Suppressor macrophage (primary cell): ENCODE data around the gene B9D1.

ENCODE experiments used
- DNase-seq, 4 experiments: peaks; one replicate each; pipeline ENCODE4 v3.0.0-alpha.2; 2020 to 2022

Gene B9D1

DNA sequence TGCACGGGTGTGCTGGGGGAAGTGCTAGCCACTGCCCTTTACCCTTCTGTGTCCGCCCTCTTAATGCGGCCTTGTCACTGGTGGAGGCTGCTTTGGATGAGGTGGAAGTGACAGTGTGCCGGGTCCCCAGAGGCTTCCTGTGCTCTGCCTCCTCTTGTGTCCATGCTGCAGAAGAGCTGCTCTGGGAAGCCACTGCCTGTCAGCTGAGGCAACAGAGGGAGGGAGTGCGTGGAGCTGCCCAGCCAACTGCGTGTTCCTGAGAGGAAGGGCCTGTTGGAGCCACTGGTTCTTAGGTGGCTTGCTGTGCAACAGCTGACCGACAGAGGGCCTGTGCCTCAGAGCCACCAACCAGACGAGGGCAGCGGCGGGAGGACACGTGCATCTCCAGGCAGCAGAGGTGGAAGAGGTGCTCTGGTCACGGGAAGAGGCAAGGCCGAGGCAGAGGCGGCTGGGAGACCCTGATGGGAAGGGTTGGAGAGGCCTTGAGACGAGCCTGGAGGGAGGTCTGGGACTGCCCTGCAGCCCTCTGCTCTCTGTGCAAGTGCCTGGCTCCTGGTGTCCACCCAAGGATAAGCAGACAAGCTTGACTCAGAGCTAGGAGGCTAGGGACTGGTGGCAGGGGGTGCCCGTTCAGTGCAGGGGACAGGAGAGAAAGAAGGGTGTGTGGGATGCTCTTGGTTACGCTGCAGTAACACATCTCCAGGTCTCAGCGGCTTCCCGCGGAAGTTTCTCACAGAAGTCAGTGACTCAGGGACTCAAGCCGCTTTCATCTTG lies 25.4 kb downstream of the B9D1 start:
- DNase-seq = no peak

DNA sequence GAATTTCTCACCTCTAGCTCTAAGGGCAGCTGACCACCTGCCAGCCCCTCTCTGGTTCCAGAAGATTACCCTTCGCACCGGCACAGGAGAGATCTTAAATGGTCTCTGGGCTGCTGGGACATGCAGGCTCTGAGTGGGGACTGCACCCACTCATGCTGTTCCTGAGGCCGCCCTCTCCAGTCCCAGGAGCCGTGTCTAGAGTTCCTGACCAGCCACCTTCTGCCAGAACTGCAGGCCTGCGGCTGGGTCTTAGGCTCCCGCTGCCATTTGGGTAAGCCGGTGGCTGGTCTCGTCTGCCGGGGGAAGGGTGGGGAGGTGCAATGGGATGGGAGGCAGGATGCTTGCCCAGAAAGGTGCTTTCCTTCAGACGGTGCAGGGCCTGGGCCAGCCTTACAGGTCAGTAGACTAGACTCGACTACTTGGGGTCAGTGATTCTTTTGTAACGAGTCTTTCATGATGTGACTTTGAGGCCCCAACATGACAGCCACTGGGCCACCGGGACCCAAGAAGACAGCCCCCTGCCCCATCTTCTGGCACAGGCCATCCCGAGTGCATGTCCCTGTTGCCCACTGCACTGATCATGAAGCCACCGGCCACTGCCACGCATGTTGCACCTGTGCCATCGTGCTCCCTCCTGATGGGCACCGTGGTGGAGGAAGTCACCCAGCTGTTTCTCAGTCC lies 26.4 kb downstream of the B9D1 start:
- no peak for DNase-seq

DNA sequence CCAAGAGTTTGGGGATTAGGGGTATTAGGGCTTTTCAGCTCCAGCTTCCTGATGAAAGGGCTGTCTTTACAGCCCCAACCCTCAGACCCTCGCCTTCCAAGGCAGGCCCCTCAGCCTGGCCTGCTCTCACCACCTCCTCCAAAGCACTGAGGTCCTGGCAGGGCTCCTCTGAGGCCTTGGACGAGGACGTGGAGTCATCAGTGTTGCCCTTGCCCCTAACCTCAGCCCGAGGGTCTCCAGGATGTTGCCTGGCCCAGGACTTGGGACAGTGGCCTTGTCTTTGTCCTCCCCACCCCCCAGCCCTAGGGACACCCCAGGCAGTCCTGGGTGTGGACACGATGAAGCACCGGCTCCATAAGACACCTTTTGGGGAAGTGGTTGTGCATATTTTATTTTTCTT lies 28.2 kb downstream of the B9D1 start:
- DNase-seq = no peak

DNA sequence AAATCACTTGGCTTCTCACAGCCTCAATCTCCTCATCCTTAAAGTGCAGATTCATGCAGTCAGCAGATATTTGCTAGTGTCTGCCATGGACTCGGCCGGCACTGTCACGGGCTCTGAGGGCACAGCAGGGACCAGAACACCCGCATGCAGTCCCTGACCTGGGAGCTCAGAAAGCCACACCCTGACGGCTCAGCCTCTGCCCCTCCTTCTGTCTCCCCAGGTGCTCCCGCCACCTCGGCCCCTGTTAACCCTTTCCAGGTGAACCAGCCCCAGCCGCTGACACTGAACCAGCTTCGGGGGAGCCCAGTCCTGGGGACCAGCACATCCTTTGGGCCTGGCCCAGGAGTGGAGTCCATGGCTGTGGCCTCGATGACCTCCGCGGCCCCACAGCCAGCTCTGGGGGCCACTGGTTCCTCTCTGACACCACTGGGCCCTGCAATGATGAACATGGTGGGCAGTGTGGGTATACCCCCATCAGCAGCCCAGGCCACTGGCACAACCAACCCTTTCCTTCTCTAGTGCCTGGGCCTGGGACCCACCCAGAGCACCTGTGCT lies 28.7 kb downstream of the B9D1 start:
- no peak for DNase-seq

DNA sequence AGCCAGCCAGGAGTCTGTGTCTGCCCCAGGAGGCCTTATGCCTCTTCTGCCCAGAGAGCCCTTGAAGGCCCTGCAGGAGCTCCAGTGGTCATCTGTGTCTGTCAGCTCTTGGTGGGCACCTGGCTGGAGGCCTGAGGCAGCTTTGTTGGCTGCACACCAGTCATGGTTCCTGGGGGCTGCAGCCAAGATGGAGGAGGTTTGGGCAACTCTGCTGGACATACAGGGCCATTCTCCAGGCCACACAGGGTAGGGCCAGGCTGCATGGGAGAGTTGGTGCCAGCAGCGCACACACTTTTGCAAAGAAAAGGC lies 29.4 kb downstream of the B9D1 start:
- no peak for DNase-seq

DNA sequence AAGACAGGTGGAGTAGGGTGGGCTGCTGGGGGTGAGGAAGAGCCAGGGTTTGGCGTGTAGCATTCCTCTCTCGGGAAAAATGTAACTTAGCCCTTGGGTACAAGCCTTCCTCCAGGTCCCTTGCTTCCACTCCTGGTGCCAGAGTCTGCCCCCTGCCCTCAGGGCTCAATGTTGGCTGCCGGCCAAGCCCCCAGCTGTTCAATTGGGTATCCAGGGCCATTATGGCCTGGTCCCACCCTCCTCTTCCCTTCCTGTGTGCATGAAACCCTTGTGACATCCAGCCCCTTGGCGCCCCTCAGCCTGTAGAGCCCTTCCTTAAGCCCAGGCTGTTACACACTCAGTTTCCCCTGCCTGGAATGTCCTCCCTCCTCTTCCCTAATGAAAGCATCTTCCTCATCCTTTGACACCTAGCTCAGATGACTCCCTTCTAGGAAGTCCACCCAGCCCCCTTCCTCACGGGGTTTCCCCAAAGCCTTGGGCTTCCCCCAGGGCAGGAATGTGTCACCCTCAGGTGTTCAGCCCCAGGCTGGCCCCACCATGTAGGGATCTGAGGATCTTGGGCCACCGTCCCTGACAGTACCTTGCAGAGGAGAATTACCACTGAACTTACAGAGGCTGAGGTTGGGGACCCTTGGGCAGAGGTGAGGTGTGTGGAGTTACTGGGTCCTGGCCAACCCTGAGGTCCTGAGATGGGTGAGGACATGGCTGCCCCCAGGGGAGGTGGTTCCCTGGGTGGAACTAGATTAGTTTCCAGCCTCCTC lies 30.0 kb downstream of the B9D1 start:
- DNase-seq = no peak

DNA sequence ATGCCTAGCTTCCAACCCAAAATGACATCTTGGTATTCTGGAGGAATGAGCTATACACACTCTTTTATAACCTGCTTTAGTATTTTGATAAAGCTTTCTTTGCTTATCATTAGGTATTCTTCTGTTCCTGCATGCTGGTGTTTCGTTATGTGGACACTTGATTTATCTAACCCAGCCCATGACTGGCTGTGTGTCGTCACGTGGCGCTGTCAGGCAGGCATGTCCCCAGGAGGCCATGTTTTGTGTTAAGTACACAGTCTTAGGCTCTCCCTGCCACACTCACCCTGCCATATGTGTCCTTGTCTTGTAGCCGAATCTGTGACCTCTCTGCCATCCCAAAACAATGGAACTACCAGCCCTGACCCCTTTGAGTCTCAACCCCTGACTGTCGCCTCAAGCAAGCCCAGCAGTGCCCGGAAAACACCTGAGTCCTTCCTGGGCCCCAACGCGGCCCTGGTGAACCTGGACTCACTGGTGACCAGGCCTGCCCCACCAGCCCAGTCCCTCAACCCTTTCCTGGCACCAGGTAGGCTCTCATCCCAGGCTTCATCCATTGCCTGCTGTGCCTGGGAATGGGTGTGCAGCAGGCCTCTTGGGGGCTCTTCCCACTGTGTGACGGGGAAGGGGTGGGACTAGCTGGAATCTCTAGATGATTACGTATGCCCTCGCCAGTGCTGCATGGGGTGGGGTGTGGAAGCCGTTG lies 30.8 kb downstream of the B9D1 start:
- no peak for DNase-seq

DNA sequence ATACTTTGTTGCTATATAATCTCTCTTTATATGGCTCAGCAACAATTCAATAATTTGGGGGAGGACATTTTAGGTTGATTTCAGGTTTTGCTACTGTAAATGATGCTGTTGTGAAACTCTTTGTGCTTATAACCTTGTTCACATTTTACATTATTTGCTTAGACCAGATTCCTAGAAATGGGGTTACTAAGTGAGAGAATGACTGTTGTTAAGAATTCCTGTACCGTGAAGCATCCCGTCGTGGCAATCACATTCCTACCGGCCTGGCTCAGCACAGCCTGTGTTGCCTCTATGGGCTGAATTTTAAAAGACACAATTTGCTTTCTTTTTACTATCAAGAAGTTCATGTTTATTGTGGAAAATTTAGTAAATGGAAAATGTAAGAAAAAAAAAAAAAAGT lies 31.4 kb downstream of the B9D1 start:
- DNase-seq = no peak

DNA sequence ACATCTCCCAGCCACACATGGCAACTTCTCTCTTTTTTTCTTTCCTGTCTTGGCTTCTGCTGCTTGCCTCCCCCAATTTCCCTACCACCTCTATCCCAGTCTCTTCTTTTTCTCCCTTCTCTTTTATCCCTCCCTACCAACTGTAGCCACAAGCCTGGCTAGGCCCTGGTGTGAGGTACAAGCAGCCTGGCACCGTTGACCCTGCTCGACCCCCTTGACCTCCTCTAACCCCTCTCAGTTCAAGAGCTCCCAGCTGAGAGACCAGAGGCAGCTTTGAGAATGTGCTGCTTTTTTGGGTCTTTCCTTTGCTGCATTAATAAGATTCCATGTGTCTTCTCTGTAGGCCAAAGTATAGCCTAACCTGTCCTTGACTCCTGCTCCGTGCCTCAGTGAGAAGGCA lies 32.3 kb downstream of the B9D1 start:
- no peak for DNase-seq

DNA sequence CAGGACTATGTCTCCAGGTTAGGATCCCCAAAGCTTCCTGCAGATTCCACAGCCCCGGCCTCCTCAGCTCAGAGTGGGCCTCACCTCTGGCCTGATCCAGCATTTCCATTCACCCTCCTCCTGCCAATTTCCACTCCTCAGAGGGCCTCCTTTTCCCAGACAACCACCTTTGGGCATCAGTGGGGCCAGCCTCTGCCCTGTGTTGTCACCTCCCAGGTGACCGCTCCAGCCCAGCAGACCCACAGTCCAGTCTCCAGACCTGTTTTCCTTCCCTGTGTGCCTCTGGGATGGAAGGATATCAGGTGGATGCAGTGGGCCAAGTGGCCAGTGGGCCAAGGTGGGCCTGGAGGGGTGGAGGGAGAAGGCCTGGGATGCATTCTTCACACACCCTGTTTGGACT lies 32.7 kb downstream of the B9D1 start:
- DNase-seq = no peak

DNA sequence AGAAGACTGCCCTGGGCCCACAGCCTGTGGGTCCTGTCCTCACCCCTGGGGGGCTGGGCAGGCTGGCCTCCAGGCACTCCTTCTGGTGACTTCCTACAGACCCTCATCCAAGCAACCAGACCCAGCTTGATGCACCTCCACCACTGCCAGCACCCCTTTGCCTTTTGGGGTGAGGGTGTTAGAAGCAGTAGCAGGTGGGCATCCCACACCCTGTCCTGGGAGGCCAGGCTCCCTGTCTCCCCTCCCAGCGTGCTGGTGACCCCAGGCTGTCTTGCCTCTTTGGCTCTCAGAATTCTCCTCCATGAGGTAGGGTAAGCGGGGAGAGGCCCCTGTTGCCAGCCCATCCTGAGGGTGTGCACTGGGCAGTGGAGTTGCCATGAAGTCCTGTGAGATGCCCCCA lies 33.4 kb downstream of the B9D1 start:
- DNase-seq = no peak

DNA sequence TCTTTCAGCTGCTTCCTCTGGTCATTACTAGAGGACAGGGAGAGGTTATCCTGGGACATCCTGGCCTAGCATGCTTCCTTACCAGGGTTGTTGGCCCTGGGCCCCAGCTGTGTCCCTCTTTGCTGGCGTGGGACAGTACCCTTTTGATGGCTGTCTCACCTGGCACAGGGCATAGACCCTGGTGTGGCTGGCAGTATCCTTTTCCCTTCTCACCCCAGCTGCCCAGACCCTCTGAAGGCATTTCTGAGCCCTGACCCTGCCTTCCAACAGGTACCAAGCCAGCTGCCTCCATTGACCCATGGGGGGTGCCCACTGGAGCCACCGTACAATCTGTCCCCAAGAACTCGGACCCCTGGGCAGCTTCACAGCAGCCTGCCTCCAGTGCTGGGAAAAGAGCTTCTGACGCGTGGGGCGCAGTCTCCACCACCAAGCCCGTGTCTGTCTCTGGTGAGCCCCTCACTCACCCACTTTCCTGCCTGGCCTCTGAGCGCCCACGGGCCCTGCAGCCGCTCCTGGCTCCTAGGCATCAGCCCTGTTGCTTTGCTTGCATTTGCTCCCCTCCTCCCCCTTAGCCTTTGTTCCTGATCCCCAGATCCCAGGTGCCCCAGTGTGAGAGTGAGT lies 34.0 kb downstream of the B9D1 start:
- DNase-seq = no peak

DNA sequence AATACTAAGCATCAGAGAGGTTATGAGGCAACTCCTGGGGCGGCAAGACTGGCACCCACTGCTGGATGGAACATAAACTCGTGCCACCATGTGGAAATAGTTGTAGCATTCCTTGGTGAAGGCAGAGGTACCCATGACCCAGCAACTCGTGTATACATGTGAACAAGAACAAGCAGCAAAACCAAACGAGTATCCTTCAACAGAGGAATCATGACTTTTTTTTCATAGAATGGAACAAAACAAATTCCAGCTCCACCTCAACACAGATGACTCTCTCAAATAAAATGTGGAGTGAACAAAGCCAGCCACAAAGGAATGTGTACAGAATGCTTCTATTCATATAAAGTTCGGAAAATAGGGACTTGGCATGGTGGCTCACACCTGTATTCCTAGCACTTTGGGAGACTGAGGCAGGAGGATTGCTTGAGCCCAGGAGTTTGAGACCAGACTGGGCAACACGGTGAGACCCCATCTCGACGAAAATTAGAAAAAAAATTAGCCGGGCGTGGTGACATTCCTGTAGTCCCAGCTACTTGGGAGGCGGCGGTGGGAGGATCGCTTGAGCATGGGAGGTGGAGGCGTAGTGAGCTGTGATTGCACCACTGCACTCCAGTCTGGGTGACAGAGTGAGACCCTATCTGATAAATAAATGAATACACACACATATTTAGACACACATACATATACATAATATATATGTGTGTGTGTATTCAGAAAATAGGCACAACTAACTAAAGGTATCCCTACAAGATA lies 35.3 kb downstream of the B9D1 start:
- no peak for DNase-seq

DNA sequence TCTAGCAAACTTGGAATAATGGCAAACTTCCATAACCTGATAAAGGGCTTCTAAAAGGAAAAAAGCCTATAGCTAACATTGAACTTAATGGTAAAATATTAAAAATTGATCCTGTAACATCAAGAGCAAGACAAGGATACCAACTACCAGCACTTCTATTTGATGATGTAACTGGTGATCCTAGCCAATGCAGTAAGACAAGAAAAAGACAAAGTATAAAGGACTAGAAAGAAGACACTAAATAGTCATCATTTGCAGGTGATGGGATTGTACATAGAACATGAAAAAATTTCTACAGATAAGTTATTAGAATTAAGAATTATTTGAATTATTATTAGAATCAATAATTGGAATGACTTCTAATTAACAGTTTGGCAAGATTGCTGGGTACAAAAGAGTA lies 37.0 kb downstream of the B9D1 start:
- DNase-seq = no peak

DNA sequence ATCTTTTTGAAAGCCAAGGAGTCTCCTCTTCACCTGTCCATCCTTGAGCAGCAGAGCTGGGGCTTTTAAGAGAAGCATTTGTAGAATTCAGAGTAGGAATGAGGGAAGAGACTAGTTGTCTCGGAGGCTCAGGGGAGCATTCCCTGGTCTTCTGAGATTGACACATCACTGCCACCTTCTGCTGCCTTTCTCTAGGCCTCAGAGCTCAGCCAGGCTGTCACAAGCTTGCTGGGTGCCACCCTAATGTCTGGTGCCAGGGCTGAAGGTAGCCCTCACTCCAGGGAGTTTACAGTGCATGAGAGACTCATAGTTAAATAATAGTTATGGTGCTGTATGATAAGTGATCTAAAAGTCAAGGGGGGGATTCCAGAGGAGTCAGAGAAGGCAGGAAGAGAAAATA lies 39.7 kb downstream of the B9D1 start:
- no peak for DNase-seq

DNA sequence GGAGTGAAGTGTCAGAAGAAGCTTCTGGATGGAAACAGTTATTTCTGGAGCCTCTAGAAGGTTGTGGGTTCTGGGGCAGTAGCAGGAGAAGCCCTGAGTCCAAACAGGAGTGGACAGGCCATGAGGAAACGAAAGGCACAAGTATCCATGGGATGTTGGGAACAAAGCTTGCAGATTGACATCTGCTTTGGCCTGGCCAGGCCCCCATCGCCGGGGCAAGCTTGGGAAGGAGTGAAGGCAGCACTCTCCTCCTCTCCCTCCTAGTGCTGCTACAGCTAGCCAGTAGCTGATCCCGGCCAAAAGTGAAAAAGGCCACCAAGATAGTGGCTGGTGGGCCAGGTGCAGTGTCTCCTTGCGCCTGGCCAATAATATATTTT lies 40.4 kb downstream of the B9D1 start:
- DNase-seq = no peak

DNA sequence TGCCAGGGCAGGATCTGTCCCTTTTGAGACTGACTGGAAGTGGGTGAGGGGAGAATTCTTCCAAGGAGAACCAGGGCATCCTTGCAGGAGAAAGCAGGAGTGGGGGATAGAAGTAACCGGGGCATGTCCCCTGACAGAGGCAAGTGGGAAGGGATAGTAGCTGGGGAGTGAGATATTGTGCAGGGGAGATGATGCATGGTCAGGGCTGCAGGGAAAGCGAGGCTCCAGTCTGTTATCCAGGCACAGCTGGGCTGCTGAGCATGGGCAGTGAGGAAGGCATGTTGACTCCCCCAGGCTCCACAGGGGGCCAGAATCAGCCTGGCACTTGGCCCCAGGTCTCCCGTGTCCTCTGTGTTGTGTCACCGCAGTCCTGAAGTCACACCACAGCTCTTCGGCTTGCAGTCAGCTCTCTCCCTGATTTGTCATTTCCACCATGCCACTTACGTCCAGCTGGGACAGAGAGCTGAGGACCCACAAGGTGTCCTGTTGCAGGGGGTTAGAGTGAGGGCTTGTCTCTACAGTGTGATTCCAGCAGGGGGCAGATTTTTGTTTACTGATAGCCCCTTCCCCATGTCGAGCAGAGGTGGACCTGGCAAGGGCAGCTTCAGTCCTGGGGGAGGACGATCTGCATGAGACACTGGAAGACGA lies 40.9 kb downstream of the B9D1 start:
- no peak for DNase-seq

DNA sequence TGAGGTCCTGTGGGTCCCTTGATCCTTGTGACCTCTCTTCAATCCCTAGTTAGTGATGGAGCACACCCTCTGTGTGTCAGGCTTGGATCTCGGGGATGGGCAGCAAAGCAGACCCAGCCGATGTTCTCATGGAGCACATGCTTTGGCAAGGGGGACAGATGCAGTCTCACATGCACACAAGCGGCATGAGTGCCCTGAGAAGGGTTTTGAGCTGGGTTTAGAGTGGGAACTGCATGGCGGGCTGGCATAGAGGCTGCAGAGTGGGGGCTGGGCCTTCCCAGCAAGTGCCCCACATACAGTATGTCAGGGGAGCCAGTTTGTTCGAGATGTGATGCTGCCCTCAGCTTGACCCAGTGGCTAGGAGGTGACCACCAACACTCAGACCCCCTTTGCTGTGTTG lies 41.6 kb downstream of the B9D1 start:
- DNase-seq = no peak

DNA sequence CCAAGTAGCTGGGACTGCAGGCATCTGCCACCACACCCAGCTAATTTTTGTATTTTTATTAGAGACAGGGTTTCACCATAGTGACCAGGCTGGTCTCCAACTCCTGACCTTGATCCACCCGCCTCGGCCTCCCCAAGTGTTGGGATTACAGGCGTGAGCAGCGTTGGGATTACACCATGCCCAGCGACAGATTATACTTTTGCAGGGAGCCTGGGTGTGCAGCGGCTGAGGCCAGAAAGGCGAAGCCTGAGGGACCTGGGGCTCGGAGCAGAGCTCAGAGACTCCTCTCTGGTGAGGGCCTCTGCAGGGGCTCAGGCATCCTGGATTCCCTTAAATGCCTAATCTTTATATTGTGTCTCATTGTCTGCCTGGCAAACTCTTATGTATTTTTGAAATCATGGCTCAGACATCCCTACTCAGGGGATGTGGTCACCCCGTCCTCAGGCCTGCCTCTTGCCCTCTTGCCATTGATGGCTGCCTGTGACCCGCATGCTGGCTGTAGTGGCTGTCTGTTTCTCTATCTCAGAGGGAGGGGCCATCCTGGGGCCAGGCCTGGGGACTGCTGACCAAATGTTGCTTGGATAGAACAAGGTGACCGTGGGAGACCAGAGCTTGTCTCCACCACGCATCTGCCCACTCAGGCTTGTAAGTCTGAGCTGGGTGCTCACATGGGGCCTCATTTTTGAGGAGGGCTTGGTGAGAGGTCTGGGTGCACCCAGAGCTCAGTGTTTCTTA lies 42.6 kb downstream of the B9D1 start:
- no peak for DNase-seq

DNA sequence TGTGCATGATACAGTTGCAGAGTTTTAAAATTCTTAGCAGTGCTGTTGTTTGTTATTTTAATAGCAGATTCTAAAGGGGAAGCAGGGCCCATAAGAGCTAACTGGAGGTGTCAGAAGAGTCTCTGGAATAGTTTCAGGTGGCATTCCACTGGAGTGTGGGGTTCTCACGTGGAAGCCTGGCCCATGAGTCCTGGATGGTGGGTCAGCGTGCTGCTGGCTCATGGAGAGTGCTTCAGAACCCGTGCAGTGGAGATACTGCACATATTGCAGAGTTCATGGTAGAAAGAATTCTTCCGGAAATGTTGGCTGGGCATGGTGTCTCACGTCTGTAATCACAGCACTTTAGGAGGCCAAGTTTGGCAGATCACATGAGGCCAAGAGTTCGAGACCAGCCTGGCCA lies 43.9 kb downstream of the B9D1 start:
- DNase-seq = no peak
